Measurements from ENCODE around the gene NEB. TPM values are rescaled to one million over a fixed set of nuclear protein-coding genes. Genes with fewer than 3 reads are reported as not detected.

Gene NEB
- total and polyA plus RNA-seq, 10 donors: 0.96 to 6.2 (median 2.4) TPM

- no peaks in the 10 kb centered on the region for H3K27me3 ChIP-seq (replicated peaks in 1 of 7)
- TF ChIP-seq, protein P1, sequence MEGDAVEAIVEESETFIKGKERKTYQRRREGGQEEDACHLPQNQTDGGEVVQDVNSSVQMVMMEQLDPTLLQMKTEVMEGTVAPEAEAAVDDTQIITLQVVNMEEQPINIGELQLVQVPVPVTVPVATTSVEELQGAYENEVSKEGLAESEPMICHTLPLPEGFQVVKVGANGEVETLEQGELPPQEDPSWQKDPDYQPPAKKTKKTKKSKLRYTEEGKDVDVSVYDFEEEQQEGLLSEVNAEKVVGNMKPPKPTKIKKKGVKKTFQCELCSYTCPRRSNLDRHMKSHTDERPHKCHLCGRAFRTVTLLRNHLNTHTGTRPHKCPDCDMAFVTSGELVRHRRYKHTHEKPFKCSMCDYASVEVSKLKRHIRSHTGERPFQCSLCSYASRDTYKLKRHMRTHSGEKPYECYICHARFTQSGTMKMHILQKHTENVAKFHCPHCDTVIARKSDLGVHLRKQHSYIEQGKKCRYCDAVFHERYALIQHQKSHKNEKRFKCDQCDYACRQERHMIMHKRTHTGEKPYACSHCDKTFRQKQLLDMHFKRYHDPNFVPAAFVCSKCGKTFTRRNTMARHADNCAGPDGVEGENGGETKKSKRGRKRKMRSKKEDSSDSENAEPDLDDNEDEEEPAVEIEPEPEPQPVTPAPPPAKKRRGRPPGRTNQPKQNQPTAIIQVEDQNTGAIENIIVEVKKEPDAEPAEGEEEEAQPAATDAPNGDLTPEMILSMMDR (IDR thresholded peaks at IDR 0.05 in 8 of 11, conservative IDR thresholded peaks at IDR 0.05 in 3 of 11): no peak
- no peak for TF ChIP-seq POLR2AphosphoS5 (IDR thresholded peaks at IDR 0.05)
- H3K36me3 ChIP-seq: peaks cover 0 to 2% (median 0%) of the 10 kb centered on the region in 6 donors
- 77 to 92% (median 80%) methylated on average over 5 of the region's 5 CpGs for WGBS, 5 donors
- intact Hi-C loops (cut with DNase I; ENCODE audit: low total_unique reads): no loop called here
- DNase-seq: no peak
- H3K9me3 ChIP-seq: no peaks in the 10 kb centered on the region
- H3K27ac ChIP-seq: no peak overlapping the region
- H3K4me3 ChIP-seq: no peak overlapping the region
- no peaks in the 10 kb centered on the region for H3K4me1 ChIP-seq
Measured at GRCh38 chr2:151552287-151552686, 182.0 kb downstream of the NEB start.

DNA sequence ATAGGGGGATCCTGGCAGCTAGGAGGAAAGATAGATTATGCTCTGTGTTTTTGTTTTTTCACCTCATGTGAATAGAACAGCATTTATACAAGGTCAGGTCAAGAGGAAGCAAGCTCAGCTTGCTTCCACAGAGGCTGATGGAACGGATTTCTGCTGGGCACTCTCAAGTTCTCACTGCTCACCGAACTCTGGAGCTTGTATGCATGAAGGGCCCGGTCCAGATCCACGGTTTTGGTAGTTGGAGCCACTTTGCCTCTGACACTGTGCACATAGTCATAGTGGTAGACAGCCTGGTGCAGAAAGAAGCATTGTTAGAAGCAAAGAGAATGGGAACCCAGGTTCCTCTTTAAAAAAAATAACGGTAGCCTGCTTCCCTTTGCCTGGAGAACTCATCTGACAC is 182.7 kb downstream of the NEB start:
- H3K27ac ChIP-seq: no peak overlapping the region
- no peak overlapping the region for H3K4me3 ChIP-seq
- H3K36me3 ChIP-seq: peaks cover 0 to 6% (median 0%) of the 10 kb centered on the region in 6 donors
- H3K9me3 ChIP-seq: no peaks in the 10 kb centered on the region
- no peaks in the 10 kb centered on the region for H3K27me3 ChIP-seq (replicated peaks in 1 of 7)
- WGBS, 5 donors: 59 to 67% (median 62%) methylated on average over 5 of the region's 5 CpGs
- no peaks in the 10 kb centered on the region for H3K4me1 ChIP-seq
- intact Hi-C loops (cut with DNase I; ENCODE audit: low total_unique reads): no loop called here
- no peak for DNase-seq
- no peak for TF ChIP-seq POLR2AphosphoS5 (IDR thresholded peaks at IDR 0.05)
- TF ChIP-seq, protein P1 (IDR thresholded peaks at IDR 0.05 in 8 of 11, conservative IDR thresholded peaks at IDR 0.05 in 3 of 11): no peak
- no peak for TF ChIP-seq POLR2A (IDR thresholded peaks at IDR 0.05)

GRCh38 chr2:151549191-151549590 is 185.1 kb downstream of the NEB start:
- peaks cover 0 to 6% (median 0%) of the 10 kb centered on the region in 6 donors for H3K36me3 ChIP-seq
- no peak overlapping the region for H3K4me3 ChIP-seq

GRCh38 chr2:151544449-151544848 is 189.8 kb downstream of the NEB start:
- H3K27me3 ChIP-seq (replicated peaks in 1 of 7): no peaks in the 10 kb centered on the region
- no peaks in the 10 kb centered on the region for H3K4me1 ChIP-seq
- H3K36me3 ChIP-seq: peaks cover 0 to 6% (median 0%) of the 10 kb centered on the region in 6 donors
- intact Hi-C loops (cut with DNase I; ENCODE audit: low total_unique reads): no loop called here
- 88 to 97% (median 96%) methylated on average over 5 of the region's 5 CpGs for WGBS, 5 donors
- TF ChIP-seq POLR2AphosphoS5 (IDR thresholded peaks at IDR 0.05) (no peak), POLR2A (IDR thresholded peaks at IDR 0.05) (no peak)
- TF ChIP-seq, protein P1 (IDR thresholded peaks at IDR 0.05 in 8 of 11, conservative IDR thresholded peaks at IDR 0.05 in 3 of 11): no peak
- no peak overlapping the region for H3K4me3 ChIP-seq
- no peak for DNase-seq
- H3K9me3 ChIP-seq: no peaks in the 10 kb centered on the region
- H3K27ac ChIP-seq: no peak overlapping the region

More at GRCh38 chr2:151549191-151549590, 185.1 kb downstream of the NEB start:
- intact Hi-C loops (cut with DNase I; ENCODE audit: low total_unique reads): no loop called here
- Histone ChIP-seq H3K27me3 (replicated peaks in 1 of 7) (no peaks in the 10 kb centered on the region), H3K4me1 (no peaks in the 10 kb centered on the region), H3K9me3 (no peaks in the 10 kb centered on the region), H3K27ac (no peak overlapping the region)
- WGBS, 5 donors: 74 to 95% (median 87%) methylated on average over 2 of the region's 2 CpGs
- TF ChIP-seq POLR2A (IDR thresholded peaks at IDR 0.05) (no peak), POLR2AphosphoS5 (IDR thresholded peaks at IDR 0.05) (no peak)
- TF ChIP-seq, protein P1 (IDR thresholded peaks at IDR 0.05 in 8 of 11, conservative IDR thresholded peaks at IDR 0.05 in 3 of 11): no peak
- no peak for DNase-seq

All from spleen (tissue), 11 donors.